Measurements from ENCODE around the gene FOXN1. TPM values are rescaled to one million over a fixed set of nuclear protein-coding genes. Genes with fewer than 3 reads are reported as not detected.
A peak's percentile ranks its signal among the peaks of the same experiment; 100 is the strongest.

FOXN1 gene
- polyA plus RNA-seq, 2 of the 4 experiments (the other 2 are of a cell fraction): not detected

- ATAC-seq: peak; percentile 60 to 86
- CTCF ChIA-PET: interaction anchor here (0.6 to 12.8 kb wide), 32 partner anchors 8 to 587 kb away, joined by 3 to 188 read pairs (median 4); partner anchors contain the start of genes ALDOC and PIGS
- no peaks in the 10 kb centered on the region for H3K9me3 ChIP-seq
- TF ChIP-seq RARB (CRISPR knock-in tag; IDR thresholded peaks at IDR 0.05): no peak
- 0 out of 2 replicates have a peak, but pooled peaks have one; percentile 13 for TF ChIP-seq HOXB5 (CRISPR knock-in tag; IDR thresholded peaks at IDR 0.05)
- peak; percentile 62 for TF ChIP-seq SMC3 (IDR thresholded peaks at IDR 0.05)
- TF ChIP-seq MAFK (IDR thresholded peaks at IDR 0.05; ENCODE audit: partially characterized antibody): no peak
- TF ChIP-seq MAX (IDR thresholded peaks at IDR 0.05): no peak
- TF ChIP-seq MAZ (IDR thresholded peaks at IDR 0.05; ENCODE audit: borderline replicate concordance, low read depth, low read length): no peak
- no peak for TF ChIP-seq BHLHE40 (IDR thresholded peaks at IDR 0.05; ENCODE audit: low read depth, low read length)
- no peak for TF ChIP-seq TP53 (CRISPR knock-in tag; IDR thresholded peaks at IDR 0.05)
- no peak for TF ChIP-seq E2F6 (IDR thresholded peaks at IDR 0.05; ENCODE audit: borderline replicate concordance, low read depth)
- TF ChIP-seq HDAC2 (IDR thresholded peaks at IDR 0.05): no peak
- no peak for TF ChIP-seq CHD2 (IDR thresholded peaks at IDR 0.05; ENCODE audit: low read length, partially characterized antibody)
- no peak for TF ChIP-seq FOSB (CRISPR knock-in tag; IDR thresholded peaks at IDR 0.05)
- no peak for TF ChIP-seq POLR2AphosphoS2 (conservative IDR thresholded peaks at IDR 0.05; ENCODE audit: low read length)
- TF ChIP-seq GATA3 (IDR thresholded peaks at IDR 0.05; ENCODE audit: borderline replicate concordance): no peak
- no peak for TF ChIP-seq JUNB (IDR thresholded peaks at IDR 0.05)
- TF ChIP-seq EHMT2 (IDR thresholded peaks at IDR 0.05; ENCODE audit: low read depth): no peak
- TF ChIP-seq USF2 (IDR thresholded peaks at IDR 0.05): no peak
- TF ChIP-seq NPAS2 (CRISPR knock-in tag; IDR thresholded peaks at IDR 0.05; ENCODE audit: borderline replicate concordance): no peak
- TF ChIP-seq RAD21 (conservative IDR thresholded peaks at IDR 0.05 in 1 of 2, IDR thresholded peaks at IDR 0.05 in 1 of 2): peak; percentile 65; a peak in 4 of 5 replicates
- TF ChIP-seq KDM1A (IDR thresholded peaks at IDR 0.05; ENCODE audit: low read depth): no peak
- peak; percentile 91 for TF ChIP-seq CTCF (IDR thresholded peaks at IDR 0.05)
- TF ChIP-seq HOXB13 (CRISPR knock-in tag; IDR thresholded peaks at IDR 0.05; ENCODE audit: low read depth): no peak
- TF ChIP-seq FOXS1 (CRISPR knock-in tag; IDR thresholded peaks at IDR 0.05): no peak
- TF ChIP-seq CEBPB (IDR thresholded peaks at IDR 0.05): no peak
- no peak overlapping the region for H3K4me2 ChIP-seq
- no peak overlapping the region for H3K27ac ChIP-seq
- 64% methylated on average over 23 of the region's 26 CpGs for WGBS (ENCODE audit: missing lambda C conversion rate)
- POLR2A ChIA-PET: no interaction called here
- DNase-seq (ENCODE audit: low read depth in 1 of 2, low spot score in 1 of 2): peak; percentile 87 to 95
- H3K4me3 ChIP-seq: no peak overlapping the region
- peaks cover 9% of the 10 kb centered on the region for H3K4me1 ChIP-seq
- peak; percentile 93 for FAIRE-seq
These were observed 41.7 kb downstream of the FOXN1 start for GRCh38 chr17:28547623-28548416.

All from A549 (cell line).